GM21515 (cell line): ENCODE data around the gene CD300LF.

Source experiments
- ATAC-seq: cut with Tn5 transposase; IDR thresholded peaks from one replicate; pipeline ENCODE4 v1.9.1; 2021; ENCODE audit not compliant: unreplicated experiment

Gene CD300LF

DNA sequence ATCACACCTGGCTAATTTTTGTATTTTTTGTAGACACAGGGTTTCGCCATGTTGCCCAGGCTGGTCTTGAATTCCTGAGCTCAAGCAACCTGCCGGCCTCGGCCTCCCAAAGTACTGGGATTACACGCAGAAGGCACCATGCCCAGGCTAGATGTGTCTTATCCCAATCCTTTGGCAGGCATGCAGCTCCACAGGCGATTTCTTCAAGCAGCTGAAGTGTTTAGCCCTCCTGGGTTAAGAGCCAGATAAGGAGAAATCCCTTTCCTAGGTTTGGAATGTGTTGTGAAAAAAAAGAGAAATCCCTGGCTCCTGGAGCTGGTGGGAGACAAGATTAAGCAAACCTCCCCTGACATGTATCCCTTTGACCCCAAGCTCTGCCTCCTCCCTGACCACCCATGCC is 33.7 kb upstream of the CD300LF start:
- no peak for ATAC-seq

DNA sequence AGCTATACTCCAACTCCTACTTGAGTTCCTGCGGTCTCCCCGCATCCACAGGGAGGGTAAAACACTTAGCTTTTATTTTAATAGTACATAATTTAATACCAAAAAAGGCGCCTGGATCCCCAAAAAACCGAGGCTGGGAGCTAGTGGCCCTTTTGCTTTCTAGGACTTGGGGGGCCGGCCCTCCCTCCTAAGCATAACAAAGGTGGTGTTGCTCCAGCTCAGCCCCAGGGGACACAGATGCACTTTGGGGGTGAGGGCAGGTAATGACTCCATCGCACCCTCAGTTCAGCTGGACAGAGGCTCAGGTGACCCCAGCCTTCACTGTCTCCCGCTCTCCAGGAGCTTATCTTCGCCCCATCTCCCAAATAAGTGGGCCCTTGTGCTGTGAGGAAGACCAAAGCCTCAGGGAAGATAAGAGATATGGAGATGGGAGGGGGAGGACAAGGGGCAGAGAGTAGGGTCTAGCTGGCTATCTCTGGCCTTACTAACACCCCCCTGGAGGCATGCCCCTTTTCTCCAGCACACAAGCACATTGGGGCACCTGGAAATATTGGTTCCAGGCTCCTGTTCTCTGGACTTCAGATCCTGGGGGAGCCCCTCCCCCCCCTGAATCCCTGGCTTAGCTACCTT is 32.9 kb upstream of the CD300LF start:
- ATAC-seq = no peak

DNA sequence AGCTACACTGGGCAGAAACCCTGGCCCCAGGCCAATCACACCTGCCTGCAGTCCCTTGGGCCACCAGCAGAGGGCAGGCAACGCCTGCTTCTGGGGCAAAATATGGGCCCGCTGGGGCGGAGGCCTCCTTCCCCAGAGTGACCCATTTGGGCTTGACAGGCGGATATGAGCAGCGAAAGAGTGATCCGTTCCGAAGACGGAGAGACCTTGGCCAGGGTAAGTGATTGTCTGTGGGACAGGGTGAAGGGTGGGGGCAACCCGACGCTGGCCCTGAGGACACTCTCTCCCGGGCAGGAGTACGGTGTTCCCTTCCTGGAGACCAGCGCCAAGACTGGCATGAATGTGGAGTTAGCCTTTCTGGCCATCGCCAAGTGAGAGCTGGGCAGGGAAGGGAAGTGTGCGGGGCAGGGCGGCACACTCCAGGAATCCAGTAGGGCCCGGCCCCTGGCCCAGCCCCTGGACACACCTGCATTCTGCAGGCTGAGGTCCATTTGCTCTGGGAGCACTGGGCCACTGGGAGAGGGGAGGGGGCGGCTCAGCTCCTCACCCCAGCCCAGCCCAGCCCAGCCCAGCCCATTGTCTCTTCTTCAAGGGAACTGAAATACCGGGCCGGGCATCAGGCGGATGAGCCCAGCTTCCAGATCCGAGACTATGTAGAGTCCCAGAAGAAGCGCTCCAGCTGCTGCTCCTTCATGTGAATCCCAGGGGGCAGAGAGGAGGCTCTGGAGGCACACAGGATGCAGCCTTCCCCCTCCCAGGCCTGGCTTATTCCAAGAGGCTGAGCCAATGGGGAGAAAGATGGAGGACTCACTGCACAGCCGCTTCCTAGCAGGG is 32.2 kb upstream of the CD300LF start:
- ATAC-seq = no peak

DNA sequence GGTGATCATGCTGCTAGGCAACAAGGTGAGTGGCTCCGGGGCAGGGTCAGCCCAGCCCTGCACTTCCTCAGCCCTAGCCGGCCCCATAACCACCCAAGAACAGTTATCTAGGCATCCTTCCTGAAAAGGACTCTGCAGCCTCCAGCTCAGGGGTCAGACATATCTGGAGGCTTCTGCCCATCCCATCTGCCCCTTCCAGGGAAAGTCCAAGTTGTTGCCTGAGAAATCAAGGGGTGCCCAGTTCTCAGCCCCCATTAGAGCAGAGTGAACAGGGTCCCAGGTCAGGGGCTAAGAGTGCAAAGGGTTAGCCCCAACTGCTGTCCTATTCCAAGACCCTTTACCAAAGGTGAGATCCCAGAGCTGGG is 31.6 kb upstream of the CD300LF start:
- no peak for ATAC-seq

DNA sequence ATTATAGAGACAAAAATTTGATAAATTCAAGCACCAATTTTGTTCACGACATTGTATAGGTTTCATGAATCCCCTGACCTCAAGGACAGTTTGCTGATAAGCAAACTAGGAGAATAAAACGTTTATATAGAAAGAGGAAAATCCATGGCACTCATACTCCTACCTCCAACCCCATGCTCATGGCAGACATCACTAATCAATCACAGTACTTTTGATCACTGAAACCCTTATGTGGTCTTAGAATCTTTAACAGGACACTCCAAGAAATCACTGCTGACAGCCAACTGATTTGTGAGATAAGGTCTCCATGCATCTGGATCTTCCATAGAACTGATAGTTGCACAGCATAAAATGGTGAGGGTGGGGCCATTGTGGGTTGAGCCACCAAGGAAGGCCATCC is 31.0 kb upstream of the CD300LF start:
- no peak for ATAC-seq

DNA sequence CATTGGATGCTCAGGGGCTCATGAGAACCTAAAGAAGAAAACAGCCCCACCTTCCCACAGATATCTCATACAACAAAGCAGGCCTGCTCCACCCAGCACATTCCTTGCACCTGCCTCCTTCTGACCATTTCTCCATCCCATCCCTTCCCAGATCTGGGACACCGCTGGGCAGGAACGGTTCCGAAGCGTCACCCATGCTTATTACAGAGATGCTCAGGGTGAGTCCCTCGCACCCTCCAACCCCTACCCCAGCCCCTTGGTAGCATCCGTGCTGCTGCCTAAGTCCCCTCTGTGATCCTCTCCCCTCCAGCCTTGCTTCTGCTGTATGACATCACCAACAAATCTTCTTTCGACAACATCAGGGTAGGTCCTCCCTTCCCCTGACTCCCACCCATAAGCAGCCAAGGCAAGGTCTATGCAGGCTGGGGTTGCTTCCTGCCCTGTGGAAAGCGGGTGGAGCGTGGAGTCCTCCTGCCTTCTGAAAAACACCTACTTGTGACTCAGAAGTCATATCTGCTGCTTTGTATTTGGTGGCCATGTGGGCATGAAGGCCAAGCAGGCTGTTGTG is 30.3 kb upstream of the CD300LF start:
- ATAC-seq = no peak

DNA sequence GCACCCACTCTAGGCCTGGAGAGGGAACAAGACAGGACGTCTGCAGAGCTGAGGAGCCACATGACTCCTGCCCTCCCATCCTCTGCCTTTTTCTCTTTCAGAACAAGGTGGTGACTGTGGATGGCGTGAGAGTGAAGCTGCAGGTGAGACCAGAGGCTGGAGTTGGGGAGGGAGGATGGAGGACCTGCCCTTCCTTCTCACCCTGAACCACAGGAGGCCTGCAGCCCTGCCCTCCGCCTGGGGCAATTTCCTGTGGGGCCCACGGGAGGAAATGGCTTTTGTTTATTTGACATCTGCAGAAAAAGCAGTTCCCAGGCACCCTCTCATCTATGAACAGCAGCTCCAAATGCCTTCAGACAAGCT is 29.4 kb upstream of the CD300LF start:
- no peak for ATAC-seq

DNA sequence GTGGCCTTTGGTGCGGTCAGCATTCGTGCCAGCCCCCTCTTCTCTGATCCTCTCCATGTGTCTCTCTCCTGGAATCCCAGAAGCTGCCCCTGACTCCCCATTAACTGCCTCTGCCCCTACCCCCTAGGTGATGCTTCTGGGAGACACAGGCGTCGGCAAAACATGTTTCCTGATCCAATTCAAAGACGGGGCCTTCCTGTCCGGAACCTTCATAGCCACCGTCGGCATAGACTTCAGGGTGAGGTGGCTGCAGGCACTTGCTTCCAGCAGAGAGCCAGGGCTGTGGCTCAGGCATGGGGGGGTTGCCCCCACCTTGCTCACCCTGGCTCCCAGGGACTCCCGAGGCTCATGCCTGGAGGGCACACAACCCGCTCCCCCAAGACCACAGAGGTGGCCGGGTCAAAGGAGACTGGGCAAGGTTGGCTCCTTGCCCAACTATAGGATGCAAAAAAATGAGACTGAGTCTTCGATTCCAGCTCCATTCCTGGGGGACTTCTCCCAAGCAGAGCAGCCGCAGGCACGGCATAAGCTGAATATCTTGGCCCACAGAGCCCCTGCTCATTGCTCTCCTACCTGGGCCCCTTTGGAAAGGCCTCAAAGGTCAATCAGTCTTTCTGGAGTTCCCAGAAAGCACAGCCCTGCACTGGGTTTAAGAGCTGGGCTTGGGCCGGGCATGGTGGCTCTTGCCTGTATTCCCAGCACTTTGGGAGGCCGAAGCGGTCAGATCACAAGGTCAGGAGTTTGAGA is 28.1 kb upstream of the CD300LF start:
- ATAC-seq = no peak

DNA sequence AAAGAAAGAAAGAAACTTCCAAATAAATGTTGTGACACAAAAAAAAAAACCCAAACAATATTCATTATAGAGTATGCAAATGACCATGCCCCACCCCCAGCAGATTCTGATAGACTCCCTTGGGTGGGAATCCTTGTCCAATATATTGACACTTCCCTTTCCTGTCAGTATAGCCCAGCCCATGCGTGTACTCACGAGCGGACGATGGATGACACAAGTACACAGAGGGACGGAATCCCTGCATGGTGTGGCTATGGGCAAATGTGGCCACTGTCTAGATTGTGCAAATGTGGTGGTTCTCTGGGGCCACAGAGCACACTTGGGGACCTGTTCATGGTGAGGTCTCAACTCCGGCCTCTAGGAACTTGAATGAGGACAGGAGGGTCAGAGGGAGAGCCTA is 27.4 kb upstream of the CD300LF start:
- no peak for ATAC-seq

DNA sequence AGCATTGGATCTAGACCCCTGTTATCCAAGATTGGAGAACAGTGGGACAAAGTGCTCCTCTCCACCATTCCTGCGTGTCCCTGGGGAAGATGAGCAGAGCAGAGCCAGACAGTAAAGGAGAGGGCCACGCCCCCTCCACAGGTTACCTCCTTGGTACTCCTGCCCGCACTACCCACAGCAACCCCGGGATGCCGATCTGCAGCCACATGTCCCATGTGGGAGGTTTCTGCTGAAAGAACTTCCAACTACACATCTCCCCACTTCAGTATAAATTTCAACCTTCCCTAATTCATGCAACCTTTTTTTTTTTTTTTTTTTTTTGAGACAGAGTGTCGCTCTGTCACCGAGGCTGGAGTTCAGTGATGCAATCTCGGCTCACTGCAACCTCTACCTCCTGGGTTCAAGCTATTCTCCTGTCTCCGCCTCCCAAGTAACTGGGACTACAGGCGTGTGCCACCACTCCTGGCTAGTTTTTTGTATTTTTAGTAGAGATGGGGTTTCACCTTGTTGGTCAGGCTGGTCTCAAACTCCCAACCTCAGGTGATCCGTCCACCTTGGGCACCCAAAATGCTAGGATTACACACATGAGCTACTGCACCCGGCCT is 26.6 kb upstream of the CD300LF start:
- no peak for ATAC-seq

DNA sequence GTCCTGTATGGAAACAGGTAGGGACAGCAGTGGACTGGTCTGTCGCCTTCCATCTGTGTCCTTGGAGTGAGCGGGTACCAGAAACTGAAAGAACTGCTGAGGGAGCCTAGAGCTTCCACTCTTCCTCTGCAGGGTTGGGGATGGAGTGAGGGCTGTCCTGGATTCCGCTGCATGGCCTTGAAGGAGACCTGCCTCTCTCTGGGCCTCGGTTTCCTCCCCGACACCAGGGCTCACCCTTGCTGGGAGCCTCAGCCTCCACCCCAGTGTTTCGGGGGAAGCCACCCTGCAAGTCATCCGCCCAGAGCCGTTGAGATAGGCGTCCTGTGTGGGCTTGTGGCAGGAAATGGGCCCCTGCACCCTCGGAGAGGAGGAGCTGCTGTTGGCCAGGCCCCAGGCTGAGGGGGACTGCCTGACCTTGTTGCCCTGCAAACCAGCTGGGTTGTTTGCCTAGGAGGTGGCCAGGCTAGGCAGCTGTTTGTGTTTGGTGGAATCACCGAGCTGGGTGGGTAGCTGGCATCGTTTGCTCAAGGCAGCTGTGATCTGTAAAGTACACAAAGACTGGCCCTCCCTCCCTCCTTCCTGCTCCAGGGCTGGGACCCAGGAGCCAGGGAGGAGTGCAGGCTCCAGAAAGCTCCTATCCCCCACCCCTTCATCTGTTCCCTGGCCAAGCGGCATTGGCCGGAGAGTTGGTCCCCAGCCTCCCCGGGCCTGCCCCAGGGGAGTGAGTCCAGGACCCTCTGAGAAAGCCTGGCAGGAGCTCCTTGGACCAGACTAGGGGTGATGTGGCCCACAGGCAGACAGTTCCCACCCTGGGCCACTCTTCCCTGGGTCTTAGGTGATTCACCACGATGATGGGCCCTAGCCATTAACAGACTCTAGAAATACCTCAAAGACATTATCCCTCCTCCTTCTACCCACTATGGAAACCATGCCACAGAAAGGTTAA is 25.6 kb upstream of the CD300LF start:
- ATAC-seq = peak; percentile 42

DNA sequence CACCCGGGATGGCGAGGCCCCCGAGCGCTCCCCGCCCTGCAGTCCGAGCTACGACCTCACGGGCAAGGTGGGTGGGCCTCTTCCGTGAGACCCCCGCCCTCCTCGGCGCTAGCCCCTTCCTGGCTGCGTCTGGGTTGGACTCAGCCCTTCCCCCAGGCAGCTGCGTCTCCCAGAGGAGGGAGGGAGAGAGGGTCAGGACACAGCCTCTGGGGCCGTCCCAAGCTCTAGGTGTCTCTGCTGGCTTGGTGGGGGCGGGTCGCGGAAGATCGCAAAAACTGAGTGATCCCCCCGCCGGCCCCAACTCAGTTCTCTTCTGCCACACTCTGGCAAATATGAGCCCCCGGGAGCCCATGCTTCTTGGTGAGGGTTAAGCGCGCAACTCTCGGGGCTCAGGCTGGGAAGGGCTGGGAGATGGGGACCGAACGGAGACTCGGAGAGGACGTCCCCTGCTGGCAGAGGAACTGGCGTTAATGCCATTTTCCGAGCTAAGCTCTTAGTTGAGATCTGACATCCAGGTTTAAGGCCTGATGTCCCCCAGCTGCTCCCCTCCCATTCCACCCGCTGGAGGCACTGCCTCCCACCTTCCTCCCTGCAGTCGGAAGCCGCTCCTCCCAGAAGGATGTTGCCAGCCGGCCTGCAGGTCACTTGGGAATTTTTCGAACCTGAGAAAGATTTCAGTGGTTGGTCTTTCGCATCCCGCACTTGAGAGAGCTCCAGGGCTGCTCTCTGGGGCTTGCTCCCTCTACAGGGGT is 24.8 kb upstream of the CD300LF start:
- no peak for ATAC-seq

DNA sequence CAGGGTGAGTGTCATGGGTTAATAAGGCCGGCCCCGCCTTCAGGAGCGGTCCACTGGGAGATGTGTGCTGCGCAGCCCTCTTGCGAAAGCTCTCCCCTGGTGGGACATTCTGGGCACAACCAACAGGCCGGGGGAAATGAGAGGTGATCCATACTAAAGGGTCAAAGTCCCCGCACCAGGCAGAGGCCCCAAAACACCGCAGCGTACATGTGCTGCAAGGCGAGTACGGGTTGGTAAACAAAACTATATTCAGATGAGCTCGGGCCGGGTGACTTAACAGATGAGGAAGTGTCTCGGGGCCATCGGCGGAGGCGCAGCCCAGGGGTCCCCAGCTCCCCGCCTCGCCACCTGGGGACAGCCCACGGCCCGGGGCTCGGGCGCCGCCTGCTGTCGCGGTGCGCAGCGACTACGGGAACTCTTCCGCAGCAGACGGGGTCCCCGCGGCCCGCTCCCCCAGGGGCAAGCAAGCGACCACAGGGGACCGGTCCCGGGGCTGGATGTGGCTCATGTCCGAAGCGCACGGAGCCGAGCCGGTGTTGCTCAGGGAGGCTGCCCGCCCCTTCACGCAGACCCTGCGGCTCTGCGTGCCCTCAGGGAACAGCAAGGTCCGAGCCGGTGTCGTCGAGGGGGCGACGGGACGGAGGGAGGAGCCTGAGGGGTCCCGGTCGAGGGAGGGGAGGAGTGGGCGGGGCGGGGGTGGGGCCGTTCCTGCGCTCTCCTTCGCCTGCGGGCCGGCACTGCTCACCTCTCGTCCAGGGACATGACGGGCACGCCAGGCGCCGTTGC is 24.0 kb upstream of the CD300LF start, which contains the start of gene RAB37:
Gene RAB37, plus strand, starts transcription at position 744 of the 786 bp plus-strand sequence. Its CDS starts 17 bp downstream, at position 761.
- no peak for ATAC-seq

DNA sequence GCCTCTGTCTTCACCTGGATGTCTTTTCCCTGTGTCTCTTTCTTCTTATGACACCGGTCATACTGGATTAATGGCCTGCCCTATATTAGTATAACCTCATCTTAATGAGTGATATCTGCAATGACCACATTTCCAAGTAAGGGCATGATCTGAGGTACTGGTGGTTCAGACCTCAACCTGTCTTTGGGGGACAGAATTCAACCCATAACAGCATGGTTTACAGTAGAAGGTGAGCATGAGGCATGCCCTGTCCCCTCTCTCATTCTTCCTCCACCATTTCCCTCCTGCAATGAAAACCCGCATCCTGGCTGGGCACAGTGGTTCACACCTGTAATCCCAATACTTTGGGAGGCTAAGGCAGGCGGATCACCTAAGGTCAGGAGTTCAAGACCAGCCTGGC is 21.5 kb upstream of the CD300LF start:
- no peak for ATAC-seq

DNA sequence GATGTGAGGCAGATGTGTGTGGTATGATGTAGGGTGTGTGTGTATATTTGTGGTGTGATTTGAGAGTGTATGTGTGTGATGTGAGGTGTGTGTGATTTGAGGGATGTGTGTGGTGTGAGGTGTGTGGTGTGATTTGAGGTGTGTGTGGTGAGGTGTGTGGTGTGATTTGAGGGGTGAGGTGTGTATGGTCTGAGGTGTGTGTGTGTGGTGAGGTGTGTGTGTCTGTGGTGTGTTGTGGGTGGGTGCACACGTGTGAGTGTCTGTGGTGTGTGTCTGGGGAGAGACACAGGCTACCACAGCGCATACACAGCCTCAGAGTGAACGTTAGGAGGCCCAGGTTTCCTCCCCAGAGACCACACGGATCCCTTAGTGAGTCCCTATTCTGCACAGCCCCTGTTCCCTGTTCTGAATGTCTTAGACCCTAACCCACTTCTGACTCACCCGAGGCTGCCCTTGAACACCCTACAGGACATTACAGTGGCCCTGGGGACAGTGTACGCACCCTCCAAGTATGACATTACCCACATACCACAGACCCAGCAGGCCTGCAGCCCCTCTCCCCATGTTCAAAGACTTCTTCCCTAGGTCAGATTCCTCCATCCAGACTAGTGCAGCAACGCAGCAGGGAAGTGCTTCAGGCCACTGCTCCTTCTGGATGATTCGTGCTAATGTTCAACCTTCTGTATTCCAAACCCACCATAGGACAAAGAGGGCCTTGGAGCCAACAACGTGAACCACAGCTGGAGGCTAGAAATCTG is 20.8 kb upstream of the CD300LF start:
- ATAC-seq = no peak

DNA sequence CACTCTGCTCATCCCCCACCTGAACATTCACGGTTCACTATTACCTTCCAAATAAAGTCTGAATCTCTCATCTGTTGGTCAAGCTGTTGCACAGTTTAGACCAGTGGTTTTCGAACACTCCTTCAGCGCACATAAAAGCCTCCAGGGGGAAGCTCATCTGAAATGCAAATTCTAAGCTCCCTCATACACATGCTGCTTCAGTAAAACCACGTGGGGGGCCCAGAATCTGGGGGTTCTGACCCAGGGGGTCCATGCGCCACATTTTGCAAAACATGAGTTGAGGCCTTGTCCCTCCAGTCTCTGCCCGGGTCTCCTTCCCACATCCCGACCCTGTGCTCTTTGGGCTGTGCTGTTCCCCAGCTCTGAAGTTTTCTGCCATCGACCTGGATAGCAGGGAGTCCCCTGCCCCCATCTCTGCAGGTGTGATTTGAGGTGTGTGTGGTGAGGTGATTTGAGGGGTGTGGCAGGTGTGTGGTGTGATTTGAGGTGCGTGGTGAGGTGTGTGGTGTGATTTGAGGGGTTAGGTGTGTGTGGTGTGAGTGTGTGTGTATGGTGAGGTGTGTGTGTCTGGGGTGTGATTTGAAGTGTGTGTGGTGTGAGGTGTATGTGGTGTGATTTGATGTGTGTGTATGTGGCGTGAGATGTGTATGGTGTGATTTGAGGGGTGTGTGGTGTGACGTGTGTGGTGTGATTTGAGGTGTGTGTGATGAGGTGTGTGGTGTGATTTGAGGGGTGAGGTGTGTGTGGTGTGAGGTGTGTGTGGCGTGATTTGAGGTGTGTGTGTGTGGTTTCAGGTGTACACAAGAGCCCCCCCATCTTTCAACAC is 19.5 kb upstream of the CD300LF start:
- no peak for ATAC-seq

DNA sequence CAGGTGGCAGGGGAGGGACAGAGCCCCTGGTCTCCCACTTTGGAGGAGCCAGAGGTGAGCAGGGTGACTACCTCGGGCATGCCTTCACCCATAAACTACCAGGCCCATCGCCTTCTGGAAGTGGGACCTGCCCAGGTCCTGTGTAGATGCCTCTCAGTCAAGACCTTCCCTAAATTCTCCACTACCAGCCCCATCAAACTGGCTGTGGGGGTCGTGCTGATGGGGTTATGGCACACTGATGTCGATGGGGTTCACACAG is 18.6 kb upstream of the CD300LF start:
- no peak for ATAC-seq
